Neural cell (in vitro differentiated cells): Measurements from ENCODE around the gene MPDU1.

Experiments used
- EP300 ChIP-seq: fragments of 450-650 bp; conservative IDR thresholded peaks from 2 replicates; pipeline ENCODE4 v1.6.1; 2014; ENCODE audit warnings: antibody characterized with exemption, mild to moderate bottlenecking, moderate library complexity; ENCODE audit not compliant: poor library complexity, severe bottlenecking
- EZH2 ChIP-seq: fragments of 200-600, 300-800 bp; shearing (Covaris generic), sonication (generic); IDR thresholded peaks from 2 replicates; pipeline ENCODE4 v1.6.1; 2014; ENCODE audit warnings: antibody characterized with exemption, low read length, borderline replicate concordance, mild to moderate bottlenecking; ENCODE audit not compliant: insufficient read depth, poor library complexity, severe bottlenecking
- POLR2AphosphoS5 ChIP-seq: IDR thresholded peaks from 2 replicates; pipeline ENCODE4 v1.6.1; 2012
- RAD21 ChIP-seq: fragments of 450-650 bp; conservative IDR thresholded peaks from 2 replicates; pipeline ENCODE4 v1.6.1; 2014; ENCODE audit warnings: antibody characterized with exemption, mild to moderate bottlenecking, moderate library complexity
- SMC3 ChIP-seq: fragments of 450-650 bp; conservative IDR thresholded peaks from 2 replicates; pipeline ENCODE4 v1.6.1; 2014; ENCODE audit warnings: antibody characterized with exemption, mild to moderate bottlenecking, moderate library complexity; ENCODE audit not compliant: poor library complexity
- TAF1 ChIP-seq: IDR thresholded peaks from 2 replicates; pipeline ENCODE4 v1.6.1; 2012; ENCODE audit warnings: low read depth
- TF ChIP-seq, protein P1 (sequence below): fragments of 450-650 bp; IDR thresholded peaks from 2 replicates; pipeline ENCODE4 v1.5.1; 2014; ENCODE audit warnings: antibody characterized with exemption, mild to moderate bottlenecking, moderate library complexity; ENCODE audit not compliant: poor library complexity, severe bottlenecking
- TF ChIP-seq, protein P2 (sequence below): IDR thresholded peaks from 2 replicates; pipeline ENCODE4 v1.6.1; 2012; ENCODE audit warnings: borderline replicate concordance

DNA sequence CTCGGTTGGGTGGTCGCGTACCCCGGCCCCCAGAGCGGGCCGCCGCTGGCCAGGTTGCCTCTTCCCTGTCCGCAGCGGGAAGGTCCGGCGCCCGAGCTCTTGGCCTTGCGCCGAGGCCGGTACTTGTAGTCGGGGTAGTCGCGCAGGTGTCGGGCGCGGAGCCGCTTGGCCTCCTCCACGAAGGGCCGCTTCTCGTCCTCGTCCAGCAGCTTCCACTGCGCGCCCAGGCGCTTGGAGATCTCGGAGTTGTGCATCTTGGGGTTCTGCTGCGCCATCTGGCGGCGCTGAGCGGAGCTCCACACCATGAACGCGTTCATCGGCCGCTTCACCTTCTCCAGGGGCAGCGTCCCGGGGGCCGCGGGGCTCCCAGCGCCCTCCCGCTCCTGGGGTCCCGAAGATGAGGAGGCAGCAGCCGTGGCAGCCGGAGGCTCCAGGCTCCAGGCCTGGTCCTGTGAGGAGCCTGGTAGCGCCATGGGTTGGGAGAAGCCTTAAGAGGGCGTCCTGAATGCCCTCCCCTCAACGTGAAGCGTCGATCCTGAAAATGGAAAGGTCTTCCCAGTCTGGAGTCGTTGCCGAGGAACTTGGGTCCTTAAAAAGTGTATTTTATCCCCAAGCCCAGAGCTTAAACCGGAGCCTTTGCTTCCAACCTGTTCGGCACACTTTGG, 5.7 kb downstream of the MPDU1 start:
- peak; percentile 68 for TF ChIP-seq RAD21
- TF ChIP-seq, protein P1, sequence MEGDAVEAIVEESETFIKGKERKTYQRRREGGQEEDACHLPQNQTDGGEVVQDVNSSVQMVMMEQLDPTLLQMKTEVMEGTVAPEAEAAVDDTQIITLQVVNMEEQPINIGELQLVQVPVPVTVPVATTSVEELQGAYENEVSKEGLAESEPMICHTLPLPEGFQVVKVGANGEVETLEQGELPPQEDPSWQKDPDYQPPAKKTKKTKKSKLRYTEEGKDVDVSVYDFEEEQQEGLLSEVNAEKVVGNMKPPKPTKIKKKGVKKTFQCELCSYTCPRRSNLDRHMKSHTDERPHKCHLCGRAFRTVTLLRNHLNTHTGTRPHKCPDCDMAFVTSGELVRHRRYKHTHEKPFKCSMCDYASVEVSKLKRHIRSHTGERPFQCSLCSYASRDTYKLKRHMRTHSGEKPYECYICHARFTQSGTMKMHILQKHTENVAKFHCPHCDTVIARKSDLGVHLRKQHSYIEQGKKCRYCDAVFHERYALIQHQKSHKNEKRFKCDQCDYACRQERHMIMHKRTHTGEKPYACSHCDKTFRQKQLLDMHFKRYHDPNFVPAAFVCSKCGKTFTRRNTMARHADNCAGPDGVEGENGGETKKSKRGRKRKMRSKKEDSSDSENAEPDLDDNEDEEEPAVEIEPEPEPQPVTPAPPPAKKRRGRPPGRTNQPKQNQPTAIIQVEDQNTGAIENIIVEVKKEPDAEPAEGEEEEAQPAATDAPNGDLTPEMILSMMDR, result peak; percentile 82
- TF ChIP-seq, protein P2, sequence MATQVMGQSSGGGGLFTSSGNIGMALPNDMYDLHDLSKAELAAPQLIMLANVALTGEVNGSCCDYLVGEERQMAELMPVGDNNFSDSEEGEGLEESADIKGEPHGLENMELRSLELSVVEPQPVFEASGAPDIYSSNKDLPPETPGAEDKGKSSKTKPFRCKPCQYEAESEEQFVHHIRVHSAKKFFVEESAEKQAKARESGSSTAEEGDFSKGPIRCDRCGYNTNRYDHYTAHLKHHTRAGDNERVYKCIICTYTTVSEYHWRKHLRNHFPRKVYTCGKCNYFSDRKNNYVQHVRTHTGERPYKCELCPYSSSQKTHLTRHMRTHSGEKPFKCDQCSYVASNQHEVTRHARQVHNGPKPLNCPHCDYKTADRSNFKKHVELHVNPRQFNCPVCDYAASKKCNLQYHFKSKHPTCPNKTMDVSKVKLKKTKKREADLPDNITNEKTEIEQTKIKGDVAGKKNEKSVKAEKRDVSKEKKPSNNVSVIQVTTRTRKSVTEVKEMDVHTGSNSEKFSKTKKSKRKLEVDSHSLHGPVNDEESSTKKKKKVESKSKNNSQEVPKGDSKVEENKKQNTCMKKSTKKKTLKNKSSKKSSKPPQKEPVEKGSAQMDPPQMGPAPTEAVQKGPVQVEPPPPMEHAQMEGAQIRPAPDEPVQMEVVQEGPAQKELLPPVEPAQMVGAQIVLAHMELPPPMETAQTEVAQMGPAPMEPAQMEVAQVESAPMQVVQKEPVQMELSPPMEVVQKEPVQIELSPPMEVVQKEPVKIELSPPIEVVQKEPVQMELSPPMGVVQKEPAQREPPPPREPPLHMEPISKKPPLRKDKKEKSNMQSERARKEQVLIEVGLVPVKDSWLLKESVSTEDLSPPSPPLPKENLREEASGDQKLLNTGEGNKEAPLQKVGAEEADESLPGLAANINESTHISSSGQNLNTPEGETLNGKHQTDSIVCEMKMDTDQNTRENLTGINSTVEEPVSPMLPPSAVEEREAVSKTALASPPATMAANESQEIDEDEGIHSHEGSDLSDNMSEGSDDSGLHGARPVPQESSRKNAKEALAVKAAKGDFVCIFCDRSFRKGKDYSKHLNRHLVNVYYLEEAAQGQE, result no peak
- no peak for TF ChIP-seq EP300
- TF ChIP-seq EZH2, result no peak
- TF ChIP-seq SMC3, result peak; percentile 78
- TF ChIP-seq POLR2AphosphoS5, result no peak
- no peak for TF ChIP-seq TAF1
